Stimulated activated CD4-positive, alpha-beta T cell treated with anti-CD3 and anti-CD28 coated beads, TNF-alpha, amount 100 ng/mL, for 48 hours (primary cell): ENCODE data around the gene PLEKHG4.
A peak's percentile ranks its signal among the peaks of the same experiment; 100 is the strongest.

Source experiments
- DNase-seq, 3 donors: peaks; one replicate each; pipeline ENCODE4 v3.0.0-alpha.2; 2020; ENCODE audit warnings: low read depth in 3 of 3

PLEKHG4 gene

GRCh38 chr16:67284699-67285646, 5.6 kb downstream of the PLEKHG4 start:
- DNase-seq: no peak

- no peak for DNase-seq
Observed at GRCh38 chr16:67286441-67287235, 7.3 kb downstream of the PLEKHG4 start.

- DNase-seq: no peak
Observed at GRCh38 chr16:67287960-67288359, 8.6 kb downstream of the PLEKHG4 start.

- DNase-seq: no peak
Observed at GRCh38 chr16:67291461-67291860, 12.1 kb downstream of the PLEKHG4 start.

GRCh38 chr16:67294171-67294757, 14.9 kb downstream of the PLEKHG4 start:
- DNase-seq: no peak

GRCh38 chr16:67294938-67295361, 15.6 kb downstream of the PLEKHG4 start:
- no peak for DNase-seq

- DNase-seq: no peak
Observed at GRCh38 chr16:67296420-67296819, 17.1 kb downstream of the PLEKHG4 start.

- no peak for DNase-seq
Observed at GRCh38 chr16:67298277-67298676, 18.9 kb downstream of the PLEKHG4 start.

- DNase-seq: no peak
Observed at GRCh38 chr16:67299269-67299668, 19.9 kb downstream of the PLEKHG4 start.

- no peak for DNase-seq
Observed at GRCh38 chr16:67301080-67301782, 21.9 kb downstream of the PLEKHG4 start.

GRCh38 chr16:67302076-67302475, 22.7 kb downstream of the PLEKHG4 start:
- no peak for DNase-seq

GRCh38 chr16:67302970-67303369, 23.6 kb downstream of the PLEKHG4 start:
- DNase-seq: no peak

- DNase-seq: no peak
Observed at GRCh38 chr16:67304020-67304419, 24.7 kb downstream of the PLEKHG4 start.

- DNase-seq: no peak
Observed at GRCh38 chr16:67305216-67306071, 26.1 kb downstream of the PLEKHG4 start.

GRCh38 chr16:67310561-67310960, 31.2 kb downstream of the PLEKHG4 start:
- DNase-seq: no peak

- DNase-seq: peak; percentile 76 to 90 (median 84)
Observed at GRCh38 chr16:67311607-67312488, 32.5 kb downstream of the PLEKHG4 start.

- no peak for DNase-seq
Observed at GRCh38 chr16:67312719-67313118, 33.4 kb downstream of the PLEKHG4 start.

- DNase-seq: no peak
Observed at GRCh38 chr16:67317853-67318252, 38.5 kb downstream of the PLEKHG4 start.

- DNase-seq: no peak
Observed at GRCh38 chr16:67326115-67326471, 46.8 kb downstream of the PLEKHG4 start.
